Activated naive CD4-positive, alpha-beta T cell treated with anti-CD3 and anti-CD28 coated beads, Interleukin-2, amount 50 U/mL, for 24 hours (primary cell): Measurements from ENCODE around the gene SEMA3D.

Source experiments
- H3K27ac Mint-ChIP-seq: one replicate; pipeline ENCODE4 v1.8.0; 2021; ENCODE audit warnings: mild to moderate bottlenecking, mixed read lengths
- H3K27me3 Mint-ChIP-seq: one replicate; pipeline ENCODE4 v1.8.0; 2021; ENCODE audit warnings: mixed read lengths
- H3K36me3 Mint-ChIP-seq: one replicate; pipeline ENCODE4 v1.8.0; 2021; ENCODE audit warnings: mixed read lengths
- H3K4me1 Mint-ChIP-seq: one replicate; pipeline ENCODE4 v1.8.0; 2021; ENCODE audit warnings: mixed read lengths
- H3K4me3 Mint-ChIP-seq: one replicate; pipeline ENCODE4 v1.8.0; 2021; ENCODE audit warnings: mild to moderate bottlenecking, mixed read lengths
- H3K9me3 Mint-ChIP-seq: one replicate; pipeline ENCODE4 v1.8.0; 2021; ENCODE audit warnings: mixed read lengths

The SEMA3D gene

GRCh38 chr7:85115006-85115405 lies 71.8 kb downstream of the SEMA3D start:
- Mint-ChIP-seq H3K9me3 (peaks cover 6% of the 10 kb centered on the region), H3K36me3 (no peaks in the 10 kb centered on the region), H3K27ac (no peak overlapping the region), H3K4me1 (no peaks in the 10 kb centered on the region), H3K4me3 (no peak overlapping the region), H3K27me3 (no peaks in the 10 kb centered on the region)

- Mint-ChIP-seq H3K27ac (no peak overlapping the region), H3K9me3 (peaks cover 6% of the 10 kb centered on the region), H3K27me3 (no peaks in the 10 kb centered on the region), H3K4me1 (no peaks in the 10 kb centered on the region), H3K4me3 (no peak overlapping the region), H3K36me3 (no peaks in the 10 kb centered on the region)
Observed at GRCh38 chr7:85114342-85114741, 72.5 kb downstream of the SEMA3D start.

GRCh38 chr7:85111761-85112160 lies 75.1 kb downstream of the SEMA3D start:
- no peaks in the 10 kb centered on the region for H3K36me3 Mint-ChIP-seq
- no peak overlapping the region for H3K27ac Mint-ChIP-seq
- no peaks in the 10 kb centered on the region for H3K9me3 Mint-ChIP-seq
- H3K4me1 Mint-ChIP-seq = no peaks in the 10 kb centered on the region
- H3K27me3 Mint-ChIP-seq = no peaks in the 10 kb centered on the region
- no peak overlapping the region for H3K4me3 Mint-ChIP-seq

DNA sequence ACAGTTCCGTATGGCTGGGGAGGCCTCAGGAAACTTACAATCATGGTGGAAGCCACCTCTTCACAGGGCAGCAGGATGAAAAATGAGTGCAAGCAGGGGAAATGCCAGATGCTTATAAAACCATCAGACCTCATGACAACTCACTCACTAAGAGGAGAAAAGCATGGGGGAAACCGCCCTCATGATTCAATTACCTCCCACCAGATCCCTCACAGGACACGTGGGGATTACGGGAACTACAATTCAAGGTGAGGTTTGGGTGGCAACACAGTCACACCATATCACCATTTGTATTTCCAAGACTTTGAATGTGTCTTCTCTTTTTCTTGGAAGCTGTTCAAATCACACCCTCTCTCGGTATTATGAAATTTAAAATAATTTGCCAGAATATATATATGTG lies 80.1 kb downstream of the SEMA3D start:
- Mint-ChIP-seq H3K27me3 (no peaks in the 10 kb centered on the region), H3K4me1 (no peaks in the 10 kb centered on the region), H3K27ac (no peak overlapping the region), H3K36me3 (no peaks in the 10 kb centered on the region), H3K4me3 (no peak overlapping the region), H3K9me3 (no peaks in the 10 kb centered on the region)

GRCh38 chr7:85104432-85105205 lies 82.2 kb downstream of the SEMA3D start:
- H3K4me1 Mint-ChIP-seq = no peaks in the 10 kb centered on the region
- H3K36me3 Mint-ChIP-seq = no peaks in the 10 kb centered on the region
- no peaks in the 10 kb centered on the region for H3K9me3 Mint-ChIP-seq
- H3K27ac Mint-ChIP-seq = no peak overlapping the region
- no peak overlapping the region for H3K4me3 Mint-ChIP-seq
- no peaks in the 10 kb centered on the region for H3K27me3 Mint-ChIP-seq

GRCh38 chr7:85103962-85104361 lies 82.9 kb downstream of the SEMA3D start:
- Mint-ChIP-seq H3K27ac (no peak overlapping the region), H3K9me3 (no peaks in the 10 kb centered on the region), H3K4me3 (no peak overlapping the region), H3K36me3 (no peaks in the 10 kb centered on the region), H3K27me3 (no peaks in the 10 kb centered on the region), H3K4me1 (no peaks in the 10 kb centered on the region)

GRCh38 chr7:85103357-85103756 lies 83.5 kb downstream of the SEMA3D start:
- no peaks in the 10 kb centered on the region for H3K36me3 Mint-ChIP-seq
- no peak overlapping the region for H3K4me3 Mint-ChIP-seq
- H3K27me3 Mint-ChIP-seq = no peaks in the 10 kb centered on the region
- no peaks in the 10 kb centered on the region for H3K9me3 Mint-ChIP-seq
- no peak overlapping the region for H3K27ac Mint-ChIP-seq
- no peaks in the 10 kb centered on the region for H3K4me1 Mint-ChIP-seq

DNA sequence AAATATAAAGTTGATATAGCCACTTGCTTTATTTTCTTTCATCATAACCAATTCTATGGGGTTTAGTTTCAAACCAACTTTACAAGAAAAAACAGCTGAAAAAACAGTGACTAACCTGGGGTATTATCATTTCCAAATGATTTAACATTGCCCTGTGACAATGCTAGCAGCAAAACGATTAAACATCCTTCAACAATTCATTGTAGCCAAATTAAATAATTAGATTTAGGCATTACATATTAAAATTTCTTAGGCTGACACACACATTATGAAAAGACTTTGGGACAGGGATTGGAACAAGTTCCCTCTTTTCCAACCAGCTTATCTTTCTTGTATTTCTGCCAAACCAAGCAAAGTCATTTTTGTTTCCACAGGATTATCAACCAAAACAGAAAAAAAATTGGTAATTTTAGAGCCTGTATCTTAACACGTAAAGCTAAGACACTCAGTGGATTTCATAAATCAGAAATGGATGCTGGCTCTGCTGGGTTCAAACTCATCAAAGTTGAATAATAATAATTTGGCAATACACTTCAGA lies 84.0 kb downstream of the SEMA3D start:
- Mint-ChIP-seq H3K9me3 (no peaks in the 10 kb centered on the region), H3K4me1 (no peaks in the 10 kb centered on the region), H3K27ac (no peak overlapping the region), H3K27me3 (no peaks in the 10 kb centered on the region), H3K36me3 (no peaks in the 10 kb centered on the region), H3K4me3 (no peak overlapping the region)

DNA sequence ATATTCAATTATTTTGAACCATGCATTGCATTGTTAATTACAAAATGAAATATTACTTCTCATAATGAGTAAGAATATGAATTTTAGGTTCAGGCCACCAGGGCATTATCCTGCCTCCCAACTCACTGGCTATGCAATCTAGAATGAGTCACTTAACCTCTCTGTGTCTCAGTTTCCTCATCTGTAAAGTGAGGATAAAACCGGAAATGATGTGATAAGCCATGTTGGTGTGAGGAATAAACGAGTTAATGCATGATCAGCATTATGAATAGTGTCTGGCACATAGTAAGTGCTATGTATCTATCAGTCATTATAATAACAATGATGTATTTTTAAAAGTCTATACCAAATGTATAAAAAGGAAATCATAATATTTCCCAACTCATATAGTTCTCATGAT lies 85.5 kb downstream of the SEMA3D start:
- Mint-ChIP-seq H3K27me3 (no peaks in the 10 kb centered on the region), H3K4me3 (no peak overlapping the region), H3K36me3 (no peaks in the 10 kb centered on the region), H3K27ac (no peak overlapping the region), H3K9me3 (no peaks in the 10 kb centered on the region), H3K4me1 (no peaks in the 10 kb centered on the region)

- H3K27me3 Mint-ChIP-seq = no peaks in the 10 kb centered on the region
- H3K9me3 Mint-ChIP-seq = no peaks in the 10 kb centered on the region
- H3K27ac Mint-ChIP-seq = no peak overlapping the region
- H3K4me1 Mint-ChIP-seq = no peaks in the 10 kb centered on the region
- no peak overlapping the region for H3K4me3 Mint-ChIP-seq
- no peaks in the 10 kb centered on the region for H3K36me3 Mint-ChIP-seq
Observed at GRCh38 chr7:85097844-85098243, 89.0 kb downstream of the SEMA3D start.

DNA sequence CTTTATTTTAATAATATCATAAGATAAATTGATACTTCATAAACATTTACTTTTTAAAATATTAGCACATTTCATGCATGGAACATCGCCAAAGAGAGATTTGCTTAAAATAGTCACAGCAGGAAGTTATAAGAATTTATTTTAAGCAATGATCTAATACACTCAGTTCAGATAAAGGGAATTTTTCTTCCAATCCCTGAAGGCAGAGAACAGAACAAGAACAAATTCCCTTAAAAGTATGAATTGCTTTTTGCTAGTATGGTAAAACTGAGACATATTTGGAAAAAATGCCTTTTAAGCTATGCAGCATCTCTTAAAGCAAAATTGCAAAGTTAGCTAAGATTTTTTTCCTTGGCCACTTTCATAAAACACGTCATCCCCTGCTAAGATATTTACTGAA lies 91.0 kb downstream of the SEMA3D start:
- Mint-ChIP-seq H3K4me3 (no peak overlapping the region), H3K9me3 (no peaks in the 10 kb centered on the region), H3K4me1 (no peaks in the 10 kb centered on the region), H3K27me3 (peaks cover under 1% of the 10 kb centered on the region), H3K36me3 (no peaks in the 10 kb centered on the region), H3K27ac (no peak overlapping the region)

- Mint-ChIP-seq H3K4me3 (no peak overlapping the region), H3K27ac (no peak overlapping the region), H3K9me3 (no peaks in the 10 kb centered on the region), H3K36me3 (no peaks in the 10 kb centered on the region), H3K4me1 (no peaks in the 10 kb centered on the region), H3K27me3 (peaks cover 1% of the 10 kb centered on the region)
Observed at GRCh38 chr7:85095366-85095765, 91.5 kb downstream of the SEMA3D start.

- H3K27ac Mint-ChIP-seq = no peak overlapping the region
- H3K9me3 Mint-ChIP-seq = no peaks in the 10 kb centered on the region
Observed at GRCh38 chr7:85094046-85094725, 92.7 kb downstream of the SEMA3D start.

GRCh38 chr7:85091565-85091928 lies 95.3 kb downstream of the SEMA3D start:
- H3K36me3 Mint-ChIP-seq = no peaks in the 10 kb centered on the region
- no peaks in the 10 kb centered on the region for H3K4me1 Mint-ChIP-seq
- peaks cover 1% of the 10 kb centered on the region for H3K27me3 Mint-ChIP-seq
- H3K27ac Mint-ChIP-seq = no peak overlapping the region
- H3K9me3 Mint-ChIP-seq = no peaks in the 10 kb centered on the region
- no peak overlapping the region for H3K4me3 Mint-ChIP-seq

More at GRCh38 chr7:85094046-85094725, 92.7 kb downstream of the SEMA3D start:
- Mint-ChIP-seq H3K27me3 (peaks cover 1% of the 10 kb centered on the region), H3K4me1 (no peaks in the 10 kb centered on the region), H3K4me3 (no peak overlapping the region), H3K36me3 (no peaks in the 10 kb centered on the region)

- no peak overlapping the region for H3K27ac Mint-ChIP-seq
Observed at GRCh38 chr7:85090919-85091564, 95.8 kb downstream of the SEMA3D start.

GRCh38 chr7:85090143-85090542 lies 96.7 kb downstream of the SEMA3D start:
- H3K36me3 Mint-ChIP-seq = no peaks in the 10 kb centered on the region
- no peaks in the 10 kb centered on the region for H3K9me3 Mint-ChIP-seq
- no peak overlapping the region for H3K4me3 Mint-ChIP-seq
- peaks cover 1% of the 10 kb centered on the region for H3K27me3 Mint-ChIP-seq
- no peaks in the 10 kb centered on the region for H3K4me1 Mint-ChIP-seq
- H3K27ac Mint-ChIP-seq = no peak overlapping the region

More at GRCh38 chr7:85090919-85091564, 95.8 kb downstream of the SEMA3D start:
- Mint-ChIP-seq H3K4me3 (no peak overlapping the region), H3K27me3 (peaks cover 1% of the 10 kb centered on the region), H3K9me3 (no peaks in the 10 kb centered on the region), H3K4me1 (no peaks in the 10 kb centered on the region), H3K36me3 (no peaks in the 10 kb centered on the region)
